WTC11 (cell line): ENCODE measurements around the gene PSMB10. TPM values are rescaled to one million over a fixed set of nuclear protein-coding genes. Genes with fewer than 3 reads are reported as not detected.

Source experiments
- ATAC-seq: fragments of 200-7000 bp; cut with Tn5 transposase; 2 replicates; pipeline ENCODE4 v1.10.0; 2021; ENCODE audit warnings: mild to moderate bottlenecking, moderate library complexity
- Bru-seq: library from RNA; stranded (reverse); fragments of 400-500 nt; gene quantifications from one replicate; lab custom pipeline; 2021; lab: Mats Ljungman, UMichigan
- CTCF ChIA-PET: fragments of 300-600 bp; sonication (Branson Sonifier 250); formaldehyde crosslinking; loops from one replicate; lab custom pipeline; 2021; ENCODE audit warnings: antibody characterized with exemption; lab: Charles Lee
- POLR2A ChIA-PET: fragments of 350-600 bp; sonication (Branson Sonifier 250); formaldehyde crosslinking; loops from one replicate; lab custom pipeline; 2021; ENCODE audit warnings: antibody characterized with exemption; lab: Charles Lee
- DNase-seq: peaks from one replicate; pipeline ENCODE4 v3.0.0; 2021; ENCODE audit warnings: low spot score
- H3K27ac Mint-ChIP-seq: 2 replicates; pipeline ENCODE4 v1.8.0; 2021; ENCODE audit warnings: mixed read lengths
- H3K27me3 Mint-ChIP-seq: 2 replicates; pipeline ENCODE4 v1.8.0; 2021; ENCODE audit warnings: low read depth, mild to moderate bottlenecking, moderate library complexity, mixed read lengths
- H3K36me3 Mint-ChIP-seq: 2 replicates; pipeline ENCODE4 v1.8.0; 2021; ENCODE audit warnings: mixed read lengths
- H3K4me1 Mint-ChIP-seq: 2 replicates; pipeline ENCODE4 v1.8.0; 2022; ENCODE audit warnings: mixed read lengths
- H3K4me3 Mint-ChIP-seq: 2 replicates; pipeline ENCODE4 v1.8.0; 2021; ENCODE audit warnings: mild to moderate bottlenecking, moderate library complexity, mixed read lengths
- H3K9me3 Mint-ChIP-seq: 2 replicates; pipeline ENCODE4 v1.8.0; 2021; ENCODE audit warnings: mixed read lengths
- CREB1 ChIP-seq: sonication (generic); formaldehyde crosslinking; IDR thresholded peaks from 2 replicates; pipeline ENCODE4 v1.8.0; 2023; ENCODE audit warnings: mild to moderate bottlenecking, missing genetic modification reagents
- CREM ChIP-seq: sonication (generic); formaldehyde crosslinking; IDR thresholded peaks from 2 replicates; pipeline ENCODE4 v1.8.1; 2022; ENCODE audit warnings: mild to moderate bottlenecking, missing genetic modification reagents, moderate library complexity
- ETV6 ChIP-seq: sonication (generic); formaldehyde crosslinking; IDR thresholded peaks from 2 replicates; pipeline ENCODE4 v1.8.1; 2022; ENCODE audit warnings: mild to moderate bottlenecking, missing genetic modification reagents
- GRHL2 ChIP-seq: fragments of 250-450 bp; sonication (Bioruptor Pico); IDR thresholded peaks from 2 replicates; pipeline ENCODE4 v1.8.0; 2022; ENCODE audit warnings: mild to moderate bottlenecking, moderate library complexity; ENCODE audit not compliant: insufficient replicate concordance, severe bottlenecking
- NFYB ChIP-seq: sonication (generic); formaldehyde crosslinking; conservative IDR thresholded peaks from 2 replicates; pipeline ENCODE4 v1.8.0; 2022; ENCODE audit warnings: low read depth, missing genetic modification reagents
- NR3C1 ChIP-seq: sonication (generic); formaldehyde crosslinking; conservative IDR thresholded peaks from 2 replicates; pipeline ENCODE4 v1.8.1; 2023; ENCODE audit warnings: low read depth, mild to moderate bottlenecking, missing genetic modification reagents
- TEAD4 ChIP-seq: sonication (generic); formaldehyde crosslinking; IDR thresholded peaks from 2 replicates; pipeline ENCODE4 v1.8.0; 2022; ENCODE audit warnings: mild to moderate bottlenecking, missing genetic modification reagents
- ZNF138 ChIP-seq: sonication (generic); formaldehyde crosslinking; conservative IDR thresholded peaks from 2 replicates; pipeline ENCODE4 v1.8.1; 2022; ENCODE audit warnings: mild to moderate bottlenecking, moderate library complexity, missing genetic modification reagents
- ZNF263 ChIP-seq: sonication (generic); formaldehyde crosslinking; IDR thresholded peaks from 2 replicates; pipeline ENCODE4 v1.8.1; 2022; ENCODE audit warnings: low read depth, mild to moderate bottlenecking, moderate library complexity, missing genetic modification reagents
- ZNF416 ChIP-seq: fragments of 250-450 bp; sonication (Bioruptor Pico); IDR thresholded peaks from 2 replicates; pipeline ENCODE4 v1.9.0; 2021; ENCODE audit warnings: mild to moderate bottlenecking, inconsistent platforms
- long read RNA-seq, 3 experiments: library from RNA in 1 of 3; library from capped mRNA in 1 of 3; library from polyadenylated mRNA in 1 of 3; unstranded in 2 of 3; stranded (forward) in 1 of 3; transcript quantifications; one replicate each; pipeline ENCODE4 v2.0.0, GENCODE V29; 2021
- total RNA-seq: library from RNA; stranded (reverse); gene quantifications from 3 replicates; pipeline ENCODE4 v1.2.3, GENCODE V29; 2021
- TF ChIP-seq, protein P1 (sequence below): sonication (generic); formaldehyde crosslinking; conservative IDR thresholded peaks from 2 replicates; pipeline ENCODE4 v1.8.1; 2023; ENCODE audit warnings: mild to moderate bottlenecking, low read depth, missing genetic modification reagents, moderate library complexity
- TF ChIP-seq, protein P2 (sequence below): fragments of 250-450 bp; sonication (Bioruptor Pico); IDR thresholded peaks from 2 replicates; pipeline ENCODE4 v1.9.0; 2021; ENCODE audit warnings: mild to moderate bottlenecking
- TF ChIP-seq, protein P3 (sequence below): sonication (generic); formaldehyde crosslinking; IDR thresholded peaks from 2 replicates; pipeline ENCODE4 v1.8.0; 2022; ENCODE audit warnings: mild to moderate bottlenecking, missing genetic modification reagents
- TF ChIP-seq, protein P4 (sequence below): sonication (generic); formaldehyde crosslinking; IDR thresholded peaks from 2 replicates; pipeline ENCODE4 v1.8.1; 2022; ENCODE audit warnings: low read depth, mild to moderate bottlenecking, moderate library complexity, missing genetic modification reagents, borderline replicate concordance
- TF ChIP-seq, protein P5 (sequence below): sonication (generic); formaldehyde crosslinking; IDR thresholded peaks from 2 replicates; pipeline ENCODE4 v1.8.1; 2022; ENCODE audit warnings: mild to moderate bottlenecking, moderate library complexity, missing genetic modification reagents
- TF ChIP-seq, protein P6 (sequence below): sonication (generic); formaldehyde crosslinking; IDR thresholded peaks from 2 replicates; pipeline ENCODE4 v1.8.0; 2023; ENCODE audit warnings: missing genetic modification reagents, mild to moderate bottlenecking, borderline replicate concordance
- TF ChIP-seq, protein P7 (sequence below): sonication (generic); formaldehyde crosslinking; IDR thresholded peaks from 2 replicates; pipeline ENCODE4 v1.8.1; 2023; ENCODE audit warnings: mild to moderate bottlenecking, missing genetic modification reagents, borderline replicate concordance

The PSMB10 gene
- total RNA-seq (34.8 to 40.9 TPM (median 35.3 TPM) in 3 replicates), Bru-seq, nascent RNA (percentile 47 among the genes with signal in this experiment)
- long read RNA-seq, experiment 1, transcript PSMB10-203 (4 exons, 591 nt) = major isoform, 19 of 26 reads
- long read RNA-seq, experiment 1, partial matches to known transcripts = 3 of 26 reads
- long read RNA-seq, experiment 1, other reads (novel, unspliced or antisense) = 1 of 26 reads
- long read RNA-seq, experiment 2, transcript PSMB10-203 (4 exons, 591 nt) = major isoform, 27 of 36 reads
- long read RNA-seq, experiment 2, partial matches to known transcripts = 7 of 36 reads
- long read RNA-seq, experiment 2, other reads (novel, unspliced or antisense) = 1 of 36 reads
- long read RNA-seq, experiment 3, partial matches to known transcripts = 1 of 7 reads
- long read RNA-seq, experiment 3, other reads (novel, unspliced or antisense) = 2 of 7 reads

DNA sequence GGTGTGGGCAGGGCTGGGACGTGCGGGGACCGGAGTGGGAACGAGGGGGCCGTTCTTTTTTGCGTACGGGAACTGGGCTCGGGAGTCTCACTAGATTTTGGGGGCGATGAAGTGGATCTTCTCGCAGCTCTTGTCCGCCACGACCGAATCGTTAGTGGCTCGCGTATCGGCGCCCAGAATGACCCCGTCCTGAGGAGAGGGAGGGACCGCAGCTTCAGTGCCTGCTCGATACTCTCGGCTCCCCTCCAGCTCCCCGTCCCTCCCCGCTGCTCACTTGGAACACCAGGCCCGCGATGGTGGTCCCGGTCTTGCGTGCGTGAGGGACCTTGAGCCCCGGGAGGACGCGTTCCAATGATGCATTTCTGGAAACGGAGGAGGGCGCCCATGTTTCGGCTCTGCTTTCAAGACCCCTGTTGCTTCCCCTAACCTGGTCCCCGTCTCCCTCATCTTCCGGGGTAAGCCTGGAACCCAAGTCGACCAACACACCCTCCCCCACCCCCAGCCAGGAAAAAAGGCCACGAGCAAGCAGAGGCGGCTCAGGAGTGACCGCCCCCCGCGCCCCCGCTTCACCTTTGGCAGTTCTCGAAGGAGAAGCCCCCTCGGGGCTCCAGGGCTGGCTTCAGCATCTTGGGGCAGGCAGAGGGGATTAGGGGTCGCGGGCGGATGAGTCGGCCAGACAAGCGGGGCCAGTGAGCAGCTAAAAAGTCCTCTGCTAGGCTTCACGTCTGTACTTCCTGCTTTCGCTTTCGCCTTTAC, at the start of gene PSMB10:
TSS of gene PSMB10 (minus strand) at position 727 of the 756 bp plus-strand sequence. CDS start at position 626, 101 bp downstream.
- ATAC-seq = peak; percentile 2
- Mint-ChIP-seq H3K27me3 (no peaks in the 10 kb centered on the region), H3K4me1 (peaks cover 23% of the 10 kb centered on the region), H3K27ac (peak within 1 kb of the TSS; percentile 100), H3K36me3 (peaks cover 6% of the 10 kb centered on the region), H3K9me3 (no peaks in the 10 kb centered on the region), H3K4me3 (peak within 1 kb of the TSS; percentile 100)
- DNase-seq = peak; percentile 45
- CTCF ChIA-PET = interaction anchor here (0.6 to 4.0 kb wide), 19 partner anchors 7 to 918 kb away, joined by 3 to 52 read pairs (median 6); partner anchors contain the start of genes LCAT, NRN1L, RANBP10 and SLC7A6
- POLR2A ChIA-PET = interaction anchor here (0.6 to 4.7 kb wide), 7 partner anchors 9 to 276 kb away, joined by 3 to 30 read pairs (median 4); partner anchors contain the start of genes ACD, NFATC3, NRN1L and PSKH1
- TF ChIP-seq, protein P1, sequence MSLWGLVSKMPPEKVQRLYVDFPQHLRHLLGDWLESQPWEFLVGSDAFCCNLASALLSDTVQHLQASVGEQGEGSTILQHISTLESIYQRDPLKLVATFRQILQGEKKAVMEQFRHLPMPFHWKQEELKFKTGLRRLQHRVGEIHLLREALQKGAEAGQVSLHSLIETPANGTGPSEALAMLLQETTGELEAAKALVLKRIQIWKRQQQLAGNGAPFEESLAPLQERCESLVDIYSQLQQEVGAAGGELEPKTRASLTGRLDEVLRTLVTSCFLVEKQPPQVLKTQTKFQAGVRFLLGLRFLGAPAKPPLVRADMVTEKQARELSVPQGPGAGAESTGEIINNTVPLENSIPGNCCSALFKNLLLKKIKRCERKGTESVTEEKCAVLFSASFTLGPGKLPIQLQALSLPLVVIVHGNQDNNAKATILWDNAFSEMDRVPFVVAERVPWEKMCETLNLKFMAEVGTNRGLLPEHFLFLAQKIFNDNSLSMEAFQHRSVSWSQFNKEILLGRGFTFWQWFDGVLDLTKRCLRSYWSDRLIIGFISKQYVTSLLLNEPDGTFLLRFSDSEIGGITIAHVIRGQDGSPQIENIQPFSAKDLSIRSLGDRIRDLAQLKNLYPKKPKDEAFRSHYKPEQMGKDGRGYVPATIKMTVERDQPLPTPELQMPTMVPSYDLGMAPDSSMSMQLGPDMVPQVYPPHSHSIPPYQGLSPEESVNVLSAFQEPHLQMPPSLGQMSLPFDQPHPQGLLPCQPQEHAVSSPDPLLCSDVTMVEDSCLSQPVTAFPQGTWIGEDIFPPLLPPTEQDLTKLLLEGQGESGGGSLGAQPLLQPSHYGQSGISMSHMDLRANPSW (CRISPR knock-in tag) = no peak
- TF ChIP-seq ZNF416 (CRISPR knock-in tag) (no peak), GRHL2 (CRISPR knock-in tag) (no peak), TEAD4 (CRISPR knock-in tag) (0 out of 2 replicates have a peak, but pooled peaks have one; percentile 8), ZNF138 (no peak), ZNF263 (CRISPR knock-in tag) (no peak), ETV6 (no peak), NFYB (no peak), NR3C1 (CRISPR knock-in tag) (no peak), CREM (CRISPR knock-in tag) (no peak; the same call in 1 of the 2 replicates), CREB1 (peak; percentile 11; the same call in 1 of the 2 replicates)
- TF ChIP-seq, protein P2, sequence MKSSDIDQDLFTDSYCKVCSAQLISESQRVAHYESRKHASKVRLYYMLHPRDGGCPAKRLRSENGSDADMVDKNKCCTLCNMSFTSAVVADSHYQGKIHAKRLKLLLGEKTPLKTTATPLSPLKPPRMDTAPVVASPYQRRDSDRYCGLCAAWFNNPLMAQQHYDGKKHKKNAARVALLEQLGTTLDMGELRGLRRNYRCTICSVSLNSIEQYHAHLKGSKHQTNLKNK (CRISPR knock-in tag) = no peak
- TF ChIP-seq, protein P3, sequence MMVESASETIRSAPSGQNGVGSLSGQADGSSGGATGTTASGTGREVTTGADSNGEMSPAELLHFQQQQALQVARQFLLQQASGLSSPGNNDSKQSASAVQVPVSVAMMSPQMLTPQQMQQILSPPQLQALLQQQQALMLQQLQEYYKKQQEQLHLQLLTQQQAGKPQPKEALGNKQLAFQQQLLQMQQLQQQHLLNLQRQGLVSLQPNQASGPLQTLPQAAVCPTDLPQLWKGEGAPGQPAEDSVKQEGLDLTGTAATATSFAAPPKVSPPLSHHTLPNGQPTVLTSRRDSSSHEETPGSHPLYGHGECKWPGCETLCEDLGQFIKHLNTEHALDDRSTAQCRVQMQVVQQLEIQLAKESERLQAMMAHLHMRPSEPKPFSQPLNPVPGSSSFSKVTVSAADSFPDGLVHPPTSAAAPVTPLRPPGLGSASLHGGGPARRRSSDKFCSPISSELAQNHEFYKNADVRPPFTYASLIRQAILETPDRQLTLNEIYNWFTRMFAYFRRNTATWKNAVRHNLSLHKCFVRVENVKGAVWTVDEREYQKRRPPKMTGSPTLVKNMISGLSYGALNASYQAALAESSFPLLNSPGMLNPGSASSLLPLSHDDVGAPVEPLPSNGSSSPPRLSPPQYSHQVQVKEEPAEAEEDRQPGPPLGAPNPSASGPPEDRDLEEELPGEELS (CRISPR knock-in tag) = 0 out of 2 replicates have a peak, but pooled peaks have one; percentile 9
- TF ChIP-seq, protein P4, sequence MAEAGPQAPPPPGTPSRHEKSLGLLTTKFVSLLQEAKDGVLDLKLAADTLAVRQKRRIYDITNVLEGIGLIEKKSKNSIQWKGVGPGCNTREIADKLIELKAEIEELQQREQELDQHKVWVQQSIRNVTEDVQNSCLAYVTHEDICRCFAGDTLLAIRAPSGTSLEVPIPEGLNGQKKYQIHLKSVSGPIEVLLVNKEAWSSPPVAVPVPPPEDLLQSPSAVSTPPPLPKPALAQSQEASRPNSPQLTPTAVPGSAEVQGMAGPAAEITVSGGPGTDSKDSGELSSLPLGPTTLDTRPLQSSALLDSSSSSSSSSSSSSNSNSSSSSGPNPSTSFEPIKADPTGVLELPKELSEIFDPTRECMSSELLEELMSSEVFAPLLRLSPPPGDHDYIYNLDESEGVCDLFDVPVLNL (CRISPR knock-in tag) = no peak
- TF ChIP-seq, protein P5, sequence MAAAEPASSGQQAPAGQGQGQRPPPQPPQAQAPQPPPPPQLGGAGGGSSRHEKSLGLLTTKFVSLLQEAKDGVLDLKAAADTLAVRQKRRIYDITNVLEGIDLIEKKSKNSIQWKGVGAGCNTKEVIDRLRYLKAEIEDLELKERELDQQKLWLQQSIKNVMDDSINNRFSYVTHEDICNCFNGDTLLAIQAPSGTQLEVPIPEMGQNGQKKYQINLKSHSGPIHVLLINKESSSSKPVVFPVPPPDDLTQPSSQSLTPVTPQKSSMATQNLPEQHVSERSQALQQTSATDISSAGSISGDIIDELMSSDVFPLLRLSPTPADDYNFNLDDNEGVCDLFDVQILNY = no peak
- TF ChIP-seq, protein P6, sequence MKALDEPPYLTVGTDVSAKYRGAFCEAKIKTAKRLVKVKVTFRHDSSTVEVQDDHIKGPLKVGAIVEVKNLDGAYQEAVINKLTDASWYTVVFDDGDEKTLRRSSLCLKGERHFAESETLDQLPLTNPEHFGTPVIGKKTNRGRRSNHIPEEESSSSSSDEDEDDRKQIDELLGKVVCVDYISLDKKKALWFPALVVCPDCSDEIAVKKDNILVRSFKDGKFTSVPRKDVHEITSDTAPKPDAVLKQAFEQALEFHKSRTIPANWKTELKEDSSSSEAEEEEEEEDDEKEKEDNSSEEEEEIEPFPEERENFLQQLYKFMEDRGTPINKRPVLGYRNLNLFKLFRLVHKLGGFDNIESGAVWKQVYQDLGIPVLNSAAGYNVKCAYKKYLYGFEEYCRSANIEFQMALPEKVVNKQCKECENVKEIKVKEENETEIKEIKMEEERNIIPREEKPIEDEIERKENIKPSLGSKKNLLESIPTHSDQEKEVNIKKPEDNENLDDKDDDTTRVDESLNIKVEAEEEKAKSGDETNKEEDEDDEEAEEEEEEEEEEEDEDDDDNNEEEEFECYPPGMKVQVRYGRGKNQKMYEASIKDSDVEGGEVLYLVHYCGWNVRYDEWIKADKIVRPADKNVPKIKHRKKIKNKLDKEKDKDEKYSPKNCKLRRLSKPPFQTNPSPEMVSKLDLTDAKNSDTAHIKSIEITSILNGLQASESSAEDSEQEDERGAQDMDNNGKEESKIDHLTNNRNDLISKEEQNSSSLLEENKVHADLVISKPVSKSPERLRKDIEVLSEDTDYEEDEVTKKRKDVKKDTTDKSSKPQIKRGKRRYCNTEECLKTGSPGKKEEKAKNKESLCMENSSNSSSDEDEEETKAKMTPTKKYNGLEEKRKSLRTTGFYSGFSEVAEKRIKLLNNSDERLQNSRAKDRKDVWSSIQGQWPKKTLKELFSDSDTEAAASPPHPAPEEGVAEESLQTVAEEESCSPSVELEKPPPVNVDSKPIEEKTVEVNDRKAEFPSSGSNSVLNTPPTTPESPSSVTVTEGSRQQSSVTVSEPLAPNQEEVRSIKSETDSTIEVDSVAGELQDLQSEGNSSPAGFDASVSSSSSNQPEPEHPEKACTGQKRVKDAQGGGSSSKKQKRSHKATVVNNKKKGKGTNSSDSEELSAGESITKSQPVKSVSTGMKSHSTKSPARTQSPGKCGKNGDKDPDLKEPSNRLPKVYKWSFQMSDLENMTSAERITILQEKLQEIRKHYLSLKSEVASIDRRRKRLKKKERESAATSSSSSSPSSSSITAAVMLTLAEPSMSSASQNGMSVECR (CRISPR knock-in tag) = no peak; the same call in 1 of the 2 replicates
- TF ChIP-seq, protein P7, sequence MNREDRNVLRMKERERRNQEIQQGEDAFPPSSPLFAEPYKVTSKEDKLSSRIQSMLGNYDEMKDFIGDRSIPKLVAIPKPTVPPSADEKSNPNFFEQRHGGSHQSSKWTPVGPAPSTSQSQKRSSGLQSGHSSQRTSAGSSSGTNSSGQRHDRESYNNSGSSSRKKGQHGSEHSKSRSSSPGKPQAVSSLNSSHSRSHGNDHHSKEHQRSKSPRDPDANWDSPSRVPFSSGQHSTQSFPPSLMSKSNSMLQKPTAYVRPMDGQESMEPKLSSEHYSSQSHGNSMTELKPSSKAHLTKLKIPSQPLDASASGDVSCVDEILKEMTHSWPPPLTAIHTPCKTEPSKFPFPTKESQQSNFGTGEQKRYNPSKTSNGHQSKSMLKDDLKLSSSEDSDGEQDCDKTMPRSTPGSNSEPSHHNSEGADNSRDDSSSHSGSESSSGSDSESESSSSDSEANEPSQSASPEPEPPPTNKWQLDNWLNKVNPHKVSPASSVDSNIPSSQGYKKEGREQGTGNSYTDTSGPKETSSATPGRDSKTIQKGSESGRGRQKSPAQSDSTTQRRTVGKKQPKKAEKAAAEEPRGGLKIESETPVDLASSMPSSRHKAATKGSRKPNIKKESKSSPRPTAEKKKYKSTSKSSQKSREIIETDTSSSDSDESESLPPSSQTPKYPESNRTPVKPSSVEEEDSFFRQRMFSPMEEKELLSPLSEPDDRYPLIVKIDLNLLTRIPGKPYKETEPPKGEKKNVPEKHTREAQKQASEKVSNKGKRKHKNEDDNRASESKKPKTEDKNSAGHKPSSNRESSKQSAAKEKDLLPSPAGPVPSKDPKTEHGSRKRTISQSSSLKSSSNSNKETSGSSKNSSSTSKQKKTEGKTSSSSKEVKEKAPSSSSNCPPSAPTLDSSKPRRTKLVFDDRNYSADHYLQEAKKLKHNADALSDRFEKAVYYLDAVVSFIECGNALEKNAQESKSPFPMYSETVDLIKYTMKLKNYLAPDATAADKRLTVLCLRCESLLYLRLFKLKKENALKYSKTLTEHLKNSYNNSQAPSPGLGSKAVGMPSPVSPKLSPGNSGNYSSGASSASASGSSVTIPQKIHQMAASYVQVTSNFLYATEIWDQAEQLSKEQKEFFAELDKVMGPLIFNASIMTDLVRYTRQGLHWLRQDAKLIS = no peak
